ENCODE measurements around the gene TMPRSS6. TPM values are rescaled to one million over a fixed set of nuclear protein-coding genes. Genes with fewer than 3 reads are reported as not detected.

TMPRSS6 gene
- polyA plus RNA-seq (ENCODE audit: insufficient read length): not detected

GRCh38 chr22:37109242-37109917, at the start of gene TMPRSS6:
TMPRSS6 (minus strand) TSS chr22:37109713; CDS start chr22:37103417, 6,296 bp downstream.
- DNase-seq: no peak

- no peak for DNase-seq
Observed at GRCh38 chr22:37158963-37159290, 49.4 kb upstream of the TMPRSS6 start.

GRCh38 chr22:37157516-37158285, 48.2 kb upstream of the TMPRSS6 start:
- DNase-seq: no peak

DNA sequence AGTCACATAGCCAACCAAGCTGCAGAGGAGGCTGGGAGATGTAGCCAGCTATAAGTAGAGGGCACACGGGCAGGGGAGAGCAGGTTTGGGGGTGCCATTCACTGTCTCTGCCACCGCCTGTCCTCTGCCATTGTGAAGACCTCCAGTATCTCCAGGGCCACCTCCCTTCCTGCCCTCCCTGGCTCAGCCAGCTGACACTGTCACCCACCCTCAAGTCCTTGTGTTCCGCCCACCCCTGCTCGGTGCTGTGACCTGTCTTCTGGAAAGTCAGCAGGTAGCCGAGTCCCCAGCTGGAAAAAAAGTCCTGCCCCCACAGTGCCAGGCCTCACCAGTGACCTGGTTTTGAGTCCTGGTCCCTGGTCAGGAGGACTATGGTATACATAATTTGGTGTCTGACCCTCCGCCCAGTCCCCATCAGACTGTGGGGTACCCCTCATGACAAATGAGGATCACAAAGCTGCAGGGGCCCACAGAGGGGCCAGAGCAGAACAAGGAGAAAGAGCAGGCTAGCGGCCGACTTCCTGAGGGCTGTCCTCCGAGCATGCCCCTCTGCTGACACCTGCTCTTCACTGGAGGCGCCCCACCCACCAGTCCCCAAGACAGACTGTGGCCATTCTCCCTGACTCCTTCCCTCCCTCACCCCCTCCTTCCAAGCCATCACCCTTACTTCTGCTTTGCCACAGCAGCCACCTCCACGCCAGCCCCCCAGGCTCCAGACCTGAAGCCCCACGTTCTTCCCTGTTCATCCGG, 47.3 kb upstream of the TMPRSS6 start:
- DNase-seq: no peak

DNA sequence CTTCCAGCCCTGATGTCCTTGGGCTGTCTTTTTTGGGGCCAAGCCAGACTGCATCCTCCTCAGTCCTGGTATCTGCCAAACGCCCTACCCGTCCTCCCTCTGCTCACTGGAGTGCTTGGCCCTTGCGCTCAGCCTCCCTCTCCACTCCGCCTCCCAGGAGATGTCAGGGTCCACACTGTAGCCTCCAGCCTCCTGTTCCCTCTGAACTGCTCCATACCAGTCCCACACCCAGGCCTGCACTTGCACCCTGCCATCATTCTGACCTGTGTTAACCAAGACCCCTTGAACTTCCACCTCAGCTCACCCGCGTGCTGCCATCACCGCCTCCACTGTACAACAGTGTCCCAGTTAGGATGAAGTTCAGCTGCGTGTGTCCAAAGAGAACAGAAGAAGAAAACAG, 46.5 kb upstream of the TMPRSS6 start:
- no peak for DNase-seq

GRCh38 chr22:37154925-37155712, 45.6 kb upstream of the TMPRSS6 start:
- DNase-seq: no peak

GRCh38 chr22:37153901-37154300, 44.4 kb upstream of the TMPRSS6 start:
- DNase-seq: no peak

- no peak for DNase-seq
Observed at GRCh38 chr22:37151401-37151800, 41.9 kb upstream of the TMPRSS6 start.

DNA sequence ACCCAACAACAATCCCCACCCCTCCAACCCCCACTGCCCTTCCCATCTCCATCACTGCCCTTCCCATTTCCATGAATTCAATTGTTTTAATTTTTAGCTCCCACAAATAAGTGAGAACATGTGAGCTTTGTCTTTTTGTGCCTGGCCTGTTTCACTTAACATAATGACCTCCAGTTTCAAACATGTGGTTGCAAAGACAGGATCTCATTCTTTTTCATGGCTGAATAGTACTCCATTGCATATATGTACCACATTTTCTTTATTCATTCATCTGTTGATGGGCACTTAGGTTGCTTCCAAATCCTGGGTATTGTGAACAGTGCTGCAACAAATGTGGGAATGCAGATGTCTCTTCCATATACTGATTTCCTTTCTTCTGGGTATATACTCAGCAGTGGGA, 41.2 kb upstream of the TMPRSS6 start:
- no peak for DNase-seq

DNA sequence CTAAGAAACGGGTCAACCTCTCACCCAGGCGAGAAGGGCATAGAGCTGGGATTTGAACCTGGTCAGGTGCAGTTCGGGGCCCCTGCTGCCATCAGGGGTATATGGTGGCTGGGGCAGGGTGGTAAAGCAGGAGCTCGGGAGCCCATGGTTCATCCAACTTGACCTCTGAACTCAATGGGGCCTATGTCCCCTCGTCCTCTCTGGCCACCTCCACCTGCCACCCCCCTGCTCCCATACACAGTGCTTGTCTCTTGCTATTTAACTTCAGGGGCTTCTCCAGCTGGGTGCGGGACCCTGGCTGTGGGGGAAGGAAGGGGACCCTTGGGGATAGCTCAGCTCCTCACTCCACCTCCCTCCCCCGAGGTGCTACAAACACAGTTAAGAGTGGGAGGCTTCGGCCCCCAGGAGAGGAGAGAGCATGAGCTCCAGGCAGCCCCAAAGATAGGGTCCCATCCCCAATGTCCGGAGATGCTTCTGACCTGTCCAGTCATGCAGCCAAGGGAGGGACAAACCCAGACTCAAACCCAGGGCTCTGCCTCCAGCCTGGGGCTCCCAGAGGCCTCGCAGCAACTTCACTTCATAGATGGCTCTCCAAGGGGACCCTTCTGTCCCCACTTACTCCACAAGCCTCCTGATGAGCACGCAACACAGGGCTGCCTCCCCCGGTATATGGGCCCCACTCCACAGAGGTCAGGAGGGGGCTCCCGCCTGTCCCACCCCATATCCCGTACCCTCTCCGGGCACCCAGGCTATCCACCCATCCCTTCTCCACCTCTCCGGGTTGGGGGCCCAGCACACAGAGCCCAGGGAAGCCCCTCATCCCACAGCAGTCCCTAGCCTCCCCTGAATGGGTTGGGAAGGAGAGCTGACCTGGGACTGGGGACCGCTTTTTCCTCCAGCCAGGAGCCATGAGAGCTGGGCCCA, 39.5 kb upstream of the TMPRSS6 start:
- no peak for DNase-seq

- DNase-seq: no peak
Observed at GRCh38 chr22:37148031-37148651, 38.6 kb upstream of the TMPRSS6 start.

DNA sequence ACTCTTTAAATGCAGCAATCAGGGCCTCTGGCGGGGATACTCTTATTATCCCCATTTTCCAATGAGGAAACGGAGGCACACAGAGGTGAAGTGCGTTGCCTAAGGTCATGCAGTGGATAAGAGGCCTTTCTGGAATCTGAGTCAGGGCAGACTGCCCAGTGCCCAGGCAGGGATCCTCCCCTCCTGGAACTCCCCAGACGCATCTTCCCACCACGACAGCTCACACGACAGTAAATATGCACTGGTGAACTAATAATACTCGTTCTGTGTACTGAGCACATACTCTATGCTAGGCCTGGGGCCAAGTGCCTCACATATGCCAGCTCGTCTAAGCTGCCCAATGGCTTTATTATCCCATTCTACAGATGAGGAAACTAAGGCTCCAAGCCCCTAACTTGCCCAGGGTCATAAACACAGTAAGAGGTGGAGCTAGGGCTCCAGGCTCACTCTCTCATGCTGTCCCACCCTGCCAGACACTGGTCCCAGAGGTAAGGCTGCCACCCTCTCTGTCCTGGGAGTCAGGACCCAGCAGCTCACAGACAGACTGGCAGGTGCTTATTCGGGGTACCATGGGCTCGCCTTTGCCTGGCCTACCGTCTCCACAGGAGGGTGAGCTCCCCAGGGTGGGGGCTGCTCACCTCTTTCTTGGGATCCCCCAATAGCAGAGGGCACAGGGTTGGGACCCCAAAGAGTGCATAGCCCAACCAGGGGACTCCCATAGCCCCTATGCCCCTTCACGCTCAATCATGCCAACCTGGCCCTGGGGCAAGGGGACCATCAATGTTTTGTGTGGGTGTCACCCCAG, 37.9 kb upstream of the TMPRSS6 start:
- DNase-seq: no peak

DNA sequence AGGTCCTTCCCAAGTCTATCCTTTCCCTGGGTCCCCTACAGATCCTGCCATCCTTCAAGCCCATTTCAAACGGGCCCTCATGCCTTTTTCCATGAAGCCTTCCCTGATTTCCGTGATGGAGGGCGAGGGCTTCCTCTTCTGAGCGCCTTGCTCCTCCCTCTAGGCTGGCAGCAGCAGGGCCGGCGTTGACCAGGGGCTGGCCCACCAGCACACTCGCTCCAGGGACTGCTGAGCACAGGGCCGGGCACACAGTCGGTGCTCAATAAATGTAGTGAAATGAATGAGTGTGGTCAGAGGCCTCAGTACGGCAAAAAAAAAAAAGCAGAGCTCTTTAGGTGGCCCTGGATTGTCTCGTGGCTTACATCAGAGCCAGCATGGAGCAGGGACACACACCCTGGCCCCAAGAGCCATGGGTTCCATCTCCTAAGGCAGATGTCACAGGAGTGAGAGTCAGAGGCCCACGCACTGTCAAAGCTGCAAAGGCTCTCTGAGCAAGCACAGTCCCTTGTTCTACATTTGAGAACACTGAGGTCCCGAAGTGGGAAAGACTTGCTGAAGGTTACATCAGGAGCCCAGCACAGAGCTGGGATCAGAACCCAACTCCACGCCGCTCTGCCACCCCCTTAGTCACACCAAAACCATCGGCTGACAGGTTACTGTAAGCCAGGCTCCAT, 37.1 kb upstream of the TMPRSS6 start:
- DNase-seq: no peak

GRCh38 chr22:37146051-37146385, 36.5 kb upstream of the TMPRSS6 start:
- DNase-seq: no peak

DNA sequence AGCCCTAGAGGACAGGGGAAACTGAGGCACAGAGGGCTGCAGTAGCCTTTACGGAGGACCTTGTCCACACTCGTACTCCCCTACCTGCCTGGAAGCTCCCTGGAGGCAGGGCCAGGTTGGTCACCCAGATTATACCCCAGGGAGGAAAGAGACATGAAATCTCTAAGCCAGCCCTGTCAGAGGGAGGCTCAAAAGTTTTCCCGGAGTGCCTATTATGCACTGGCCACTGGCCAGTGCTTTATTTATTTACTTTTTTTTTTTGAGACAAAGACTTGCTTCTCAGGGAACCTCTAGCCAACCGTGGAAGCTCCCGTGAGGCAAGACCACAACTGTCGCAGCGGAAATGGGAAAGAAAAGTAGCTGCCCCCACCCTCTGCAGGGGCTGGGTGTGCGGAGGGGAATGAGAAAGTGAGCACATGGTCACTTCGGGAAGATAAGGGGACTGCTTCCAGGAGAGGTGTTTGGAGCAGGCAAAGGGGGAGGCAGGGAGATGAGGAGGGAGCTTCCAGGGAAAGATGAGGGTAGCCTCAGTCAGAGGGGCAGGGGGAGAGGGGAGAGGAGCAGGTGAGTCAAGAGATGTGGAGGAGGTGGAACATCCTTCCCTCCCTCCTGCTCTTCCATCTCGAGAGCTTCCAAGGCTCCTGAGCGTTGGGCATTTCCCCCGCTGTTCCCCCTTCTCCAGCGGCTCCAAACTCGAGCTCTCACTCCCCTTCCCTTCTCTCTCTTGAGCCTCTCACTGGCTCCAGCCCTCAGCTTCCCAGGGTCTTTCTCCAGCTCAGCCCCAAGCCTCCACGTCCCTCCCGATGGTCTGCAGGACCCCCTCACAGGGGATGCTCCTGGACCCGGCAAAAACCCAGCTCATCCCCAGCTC, 35.9 kb upstream of the TMPRSS6 start:
- no peak for DNase-seq

DNA sequence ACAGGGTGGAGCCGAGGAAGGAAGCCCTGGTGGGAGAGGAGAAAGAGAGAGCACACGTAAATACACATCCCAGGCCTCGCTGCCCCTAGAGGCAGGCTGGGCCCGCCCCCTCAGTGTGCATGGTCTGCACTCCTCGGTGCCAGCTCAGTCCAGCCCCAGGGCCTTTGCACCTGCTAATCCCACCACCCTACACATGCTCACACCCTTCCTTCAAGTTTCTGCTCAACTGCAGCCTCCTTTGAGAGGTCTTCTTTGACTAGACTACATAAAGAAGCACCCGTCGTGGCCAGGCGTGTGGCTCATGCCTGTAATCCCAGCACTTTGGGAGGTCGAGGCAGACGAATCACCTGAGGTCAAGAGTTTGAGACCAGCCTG, 34.7 kb upstream of the TMPRSS6 start:
- DNase-seq: no peak

- DNase-seq: no peak
Observed at GRCh38 chr22:37141971-37142370, 32.5 kb upstream of the TMPRSS6 start.

DNA sequence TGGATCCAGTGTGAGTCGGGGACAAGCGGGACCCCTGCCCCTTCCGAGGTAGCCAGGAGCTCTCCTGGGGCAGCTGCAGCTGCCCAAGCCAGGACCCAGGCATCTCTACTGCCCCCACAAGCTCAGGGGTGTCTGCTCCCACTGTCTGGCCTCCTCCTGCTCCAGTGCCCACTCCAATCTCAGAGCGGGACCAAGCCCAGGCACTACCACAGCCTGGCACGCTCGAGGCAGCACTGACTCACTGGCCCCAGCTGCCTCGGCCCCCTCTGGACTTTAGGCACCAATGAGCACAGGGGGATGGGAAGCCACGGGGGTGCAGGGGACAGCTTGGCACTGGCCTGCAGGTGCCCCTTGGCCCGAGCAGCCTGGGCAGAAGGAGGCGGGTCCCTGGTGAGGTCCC, 32.0 kb upstream of the TMPRSS6 start:
- DNase-seq: no peak
